SU-DHL-6 (cell line): ENCODE measurements around the gene TRMT1.

ENCODE experiments used
- CTCF ChIP-seq: fragments of 200-600 bp; sonication (generic); IDR thresholded peaks from one replicate; pipeline ENCODE4 v1.5.1; 2017; ENCODE audit warnings: antibody characterized with exemption, mild to moderate bottlenecking, low read length, moderate library complexity; ENCODE audit not compliant: insufficient read depth, poor library complexity, severe bottlenecking
- EZH2phosphoT487 ChIP-seq: fragments of 200-600 bp; sonication (generic), shearing (Covaris generic); conservative IDR thresholded peaks from 2 replicates; pipeline ENCODE4 v1.6.1; 2018; ENCODE audit warnings: mild to moderate bottlenecking, antibody characterized with exemption, low read length, moderate library complexity, mixed read lengths

DNA sequence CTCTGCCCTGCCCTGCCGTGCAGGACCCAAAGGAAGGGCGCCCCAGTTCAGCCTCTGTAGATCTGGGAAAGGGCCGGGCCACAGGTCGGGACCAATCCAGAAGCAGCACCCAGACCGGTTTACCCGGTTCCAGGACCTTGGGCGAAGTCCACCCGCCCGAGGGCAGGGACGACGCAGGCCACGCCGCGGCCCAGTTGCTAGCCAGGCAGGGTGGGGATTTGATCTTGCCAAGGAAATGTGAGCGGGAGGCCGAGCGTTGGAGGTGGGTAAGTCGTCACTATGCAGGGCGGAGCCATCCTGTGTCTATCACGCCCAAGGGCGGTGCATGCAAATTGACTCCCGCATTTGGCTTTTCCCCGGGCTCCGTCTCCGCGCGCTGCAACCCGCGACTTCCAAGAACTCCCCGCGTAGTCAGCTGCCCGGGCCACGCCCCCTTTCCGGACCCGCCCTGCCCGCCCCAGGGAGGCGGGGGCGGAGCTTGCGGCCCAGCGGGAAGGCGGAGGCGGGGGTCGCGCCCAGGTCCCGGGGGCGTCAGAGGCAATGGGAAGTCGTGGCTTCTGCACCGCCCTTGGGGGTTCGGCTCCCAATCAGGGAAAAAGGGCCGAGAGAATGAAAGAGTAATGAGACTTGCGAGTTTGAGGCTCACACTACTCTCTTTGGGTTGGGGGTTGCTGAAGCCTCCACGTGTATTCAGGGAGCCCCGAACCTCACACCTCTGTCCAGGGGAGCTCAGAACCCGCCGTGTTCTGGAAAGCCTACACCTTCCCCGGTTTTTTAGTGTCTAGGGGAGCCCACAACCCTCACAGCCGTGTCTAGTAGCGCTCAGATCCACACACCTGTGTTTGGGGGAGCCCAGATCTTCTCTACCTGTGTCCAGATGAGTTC is 46.4 kb upstream of the TRMT1 start:
- TF ChIP-seq CTCF (no peak), EZH2phosphoT487 (no peak)
